ENCODE measurements around the gene CALB2.
A peak's percentile ranks its signal among the peaks of the same experiment; 100 is the strongest.

The CALB2 gene

DNA sequence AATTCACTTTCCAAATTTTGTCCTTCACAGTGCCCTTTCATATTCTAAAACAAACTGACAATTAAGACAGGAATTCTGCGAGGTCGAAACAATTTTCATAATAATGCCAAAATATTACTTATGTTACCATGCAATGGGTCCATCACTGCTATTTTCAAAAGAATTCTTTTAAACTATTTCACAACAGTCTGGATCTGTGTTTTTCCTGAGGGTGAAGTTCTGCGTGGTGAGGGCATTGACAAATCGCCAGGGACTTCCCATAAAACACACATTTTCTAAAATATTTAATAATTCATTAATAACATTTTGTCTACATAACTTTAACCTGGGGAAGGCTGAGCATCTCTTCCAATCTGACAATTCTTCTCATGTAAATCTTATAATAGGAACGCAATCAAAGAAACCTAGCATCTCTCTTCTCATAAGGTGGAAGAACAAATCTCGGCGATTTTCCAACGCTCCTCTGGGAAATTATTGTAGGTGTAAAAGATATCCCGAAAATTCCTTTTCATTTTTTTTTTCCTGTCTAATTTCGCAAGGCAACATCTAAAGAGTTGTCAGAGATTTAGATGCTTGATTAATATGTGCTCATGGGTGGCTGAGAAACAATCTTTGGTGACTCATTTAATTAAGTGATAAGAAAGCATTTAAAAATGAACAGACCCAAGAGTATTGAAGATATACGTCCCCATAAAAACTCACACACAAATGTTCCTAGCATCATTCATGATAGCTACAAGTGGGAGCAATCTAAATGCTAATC is 41.5 kb downstream of the CALB2 start:
- no peak for DNase-seq

- no peak for DNase-seq
These were observed 43.5 kb downstream of the CALB2 start for GRCh38 chr16:71402007-71402406.

DNA sequence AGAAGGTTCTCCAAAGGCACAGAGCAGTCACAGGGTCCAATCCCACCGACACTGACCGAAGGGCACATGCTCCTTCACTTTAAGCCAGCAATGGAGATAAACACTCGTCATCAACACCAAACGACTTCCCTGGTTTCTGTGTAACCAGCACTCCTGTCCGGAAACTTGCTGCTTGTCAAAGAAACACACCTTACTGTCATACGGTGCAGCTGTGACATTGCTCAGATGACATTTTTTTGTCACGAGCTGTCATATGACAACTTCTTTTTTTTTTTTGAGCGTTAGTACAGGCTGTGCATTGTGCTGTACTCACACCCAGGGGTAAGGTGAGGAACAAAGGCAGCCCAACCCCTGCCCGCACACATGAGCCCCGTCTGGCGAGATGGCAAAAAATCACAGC is 44.2 kb downstream of the CALB2 start:
- no peak for DNase-seq

GRCh38 chr16:71404364-71404763 is 45.8 kb downstream of the CALB2 start:
- no peak for DNase-seq

DNA sequence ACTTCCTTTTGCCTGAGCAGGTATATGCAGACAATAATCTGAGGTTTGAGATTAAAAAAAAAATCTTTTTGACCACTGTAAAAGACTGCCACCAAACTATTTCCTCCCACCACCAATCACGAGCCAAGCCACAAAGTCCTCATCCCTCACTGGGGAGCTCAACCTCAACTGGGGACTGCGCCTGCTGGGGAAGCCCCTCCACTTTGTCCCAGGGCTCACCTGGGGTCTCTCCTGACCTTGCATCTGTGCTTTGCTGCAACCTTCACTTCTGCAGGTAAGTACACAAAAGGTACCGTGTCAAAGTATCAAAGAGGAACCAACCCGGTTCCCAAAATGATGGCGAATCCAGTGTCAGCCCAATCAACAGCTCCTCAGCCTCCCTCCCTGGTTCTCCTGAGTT is 47.8 kb downstream of the CALB2 start:
- DNase-seq = no peak

GRCh38 chr16:71406724-71407123 is 48.2 kb downstream of the CALB2 start:
- no peak for DNase-seq

GRCh38 chr16:71407731-71408130 is 49.2 kb downstream of the CALB2 start:
- no peak for DNase-seq

DNA sequence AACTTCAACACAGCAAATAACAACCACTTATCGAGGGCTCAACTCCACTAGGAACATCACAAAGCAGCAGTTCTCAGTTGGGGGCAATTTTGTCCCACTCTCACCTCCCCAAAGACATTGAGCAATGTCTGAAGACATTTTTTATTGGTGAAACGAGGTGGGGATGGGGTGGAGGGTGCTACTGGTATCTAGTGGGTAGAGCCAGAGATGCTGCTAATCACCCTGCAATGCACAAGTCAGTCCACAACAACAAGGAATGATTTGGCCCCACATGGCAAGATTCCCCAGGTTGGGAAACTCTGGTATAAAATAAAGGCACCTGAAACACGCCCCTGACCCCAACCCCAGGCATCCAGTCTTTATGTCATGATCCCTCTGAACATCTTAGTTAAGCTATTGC is 50.0 kb downstream of the CALB2 start:
- DNase-seq = no peak

GRCh38 chr16:71409011-71409775 is 50.7 kb downstream of the CALB2 start:
- DNase-seq = no peak

DNA sequence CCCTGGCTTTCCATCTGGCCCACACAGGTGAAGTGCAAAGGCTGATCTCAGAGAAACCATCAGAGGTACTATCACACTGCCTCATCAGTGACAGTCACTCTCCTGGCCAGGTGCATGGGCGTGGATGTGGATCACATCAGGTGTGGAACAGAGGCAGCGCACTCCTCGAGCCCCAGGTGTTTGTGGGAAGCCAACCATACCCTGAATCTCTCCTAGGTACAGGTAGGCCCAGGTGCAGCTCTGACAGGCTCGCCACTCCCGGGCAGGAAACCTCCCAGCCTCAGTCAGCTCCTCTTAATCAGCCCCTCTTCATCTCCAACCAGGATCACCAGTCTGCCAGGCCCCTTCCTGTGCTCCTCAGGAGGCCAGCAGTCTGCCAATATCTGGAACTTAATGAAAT is 51.6 kb downstream of the CALB2 start:
- no peak for DNase-seq

- DNase-seq = peak; percentile 1
These were observed 54.0 kb downstream of the CALB2 start for GRCh38 chr16:71412270-71413160.

GRCh38 chr16:71413341-71413740 is 54.8 kb downstream of the CALB2 start:
- no peak for DNase-seq

DNA sequence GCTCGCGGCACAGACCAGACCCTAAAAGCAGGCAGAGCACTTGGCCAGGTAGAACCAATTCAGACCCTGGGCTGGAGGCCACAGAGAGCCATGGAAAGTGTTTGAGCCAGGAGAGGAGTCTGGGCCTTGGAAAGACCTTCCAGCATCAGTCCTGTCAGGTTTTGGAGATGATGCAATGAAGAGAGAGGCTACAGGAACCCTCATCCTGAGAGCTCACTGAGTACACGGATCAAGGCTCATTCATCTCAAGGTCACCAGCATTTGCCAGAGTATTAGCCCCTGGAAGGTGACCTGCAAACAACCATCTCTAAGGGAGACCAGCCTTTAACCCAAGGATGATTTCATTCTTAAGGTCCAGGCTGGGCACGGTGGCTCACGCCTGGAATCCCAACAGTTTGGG is 55.5 kb downstream of the CALB2 start:
- no peak for DNase-seq

- no peak for DNase-seq
These were observed 63.4 kb downstream of the CALB2 start for GRCh38 chr16:71421911-71422310.

- DNase-seq = no peak
These were observed 64.5 kb downstream of the CALB2 start for GRCh38 chr16:71423016-71423415.

GRCh38 chr16:71423865-71424264 is 65.3 kb downstream of the CALB2 start:
- DNase-seq = no peak

DNA sequence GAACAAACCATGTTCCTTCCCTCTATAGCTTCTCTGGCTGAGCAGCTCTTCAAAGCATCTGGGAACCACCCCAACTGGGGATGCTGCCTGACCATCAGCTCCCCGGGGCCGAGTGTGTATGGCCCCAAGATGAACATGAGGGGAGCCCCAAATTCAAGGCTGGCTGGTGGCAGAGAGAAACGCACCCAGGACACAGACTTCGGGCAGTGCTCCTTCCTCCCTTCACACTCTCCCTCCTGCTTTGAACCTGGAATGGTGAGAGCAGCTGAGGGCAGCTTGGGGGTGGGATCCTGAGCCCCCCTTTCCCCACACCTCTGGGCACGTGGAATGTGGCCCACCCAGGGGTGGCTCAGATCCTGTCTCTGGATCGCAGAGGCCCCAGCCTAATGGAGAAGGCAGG is 66.1 kb downstream of the CALB2 start:
- DNase-seq = no peak

- no peak for DNase-seq
These were observed 67.2 kb downstream of the CALB2 start for GRCh38 chr16:71425746-71426068.

- DNase-seq = peak; percentile 55
These were observed 67.8 kb downstream of the CALB2 start for GRCh38 chr16:71426069-71426879.

GRCh38 chr16:71426880-71427615 is 68.5 kb downstream of the CALB2 start:
- DNase-seq = no peak

DNA sequence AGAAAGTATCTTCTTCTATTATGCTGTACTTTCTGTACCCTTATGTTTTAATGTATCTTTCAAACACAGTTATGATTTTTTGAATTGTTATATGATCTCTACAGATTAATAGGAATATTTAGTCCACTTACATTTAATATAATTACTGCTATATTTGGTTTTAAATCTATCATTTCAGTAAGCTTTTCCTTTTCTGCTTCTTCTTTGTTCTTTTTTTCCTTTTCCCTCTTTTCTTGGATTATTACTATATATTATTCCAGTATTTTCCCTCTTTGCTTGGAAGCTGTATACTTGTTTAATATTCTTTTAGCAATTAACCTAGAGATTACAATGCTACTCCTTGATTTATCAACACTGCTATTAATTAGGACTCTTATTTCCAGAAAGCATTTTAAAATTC is 69.9 kb downstream of the CALB2 start:
- DNase-seq = no peak

- no peak for DNase-seq
These were observed 70.4 kb downstream of the CALB2 start for GRCh38 chr16:71428883-71429282.

Measured in DMS79 (cell line).